WTC11 (cell line): ENCODE results near the gene GIPR. TPM values are rescaled to one million over a fixed set of nuclear protein-coding genes. Genes with fewer than 3 reads are reported as not detected.

Experiments used
- ATAC-seq: fragments of 200-7000 bp; cut with Tn5 transposase; 2 replicates; pipeline ENCODE4 v1.10.0; 2021; ENCODE audit warnings: mild to moderate bottlenecking, moderate library complexity
- CTCF ChIA-PET: fragments of 300-600 bp; sonication (Branson Sonifier 250); formaldehyde crosslinking; loops from one replicate; lab custom pipeline; 2021; ENCODE audit warnings: antibody characterized with exemption; lab: Charles Lee
- POLR2A ChIA-PET: fragments of 350-600 bp; sonication (Branson Sonifier 250); formaldehyde crosslinking; loops from one replicate; lab custom pipeline; 2021; ENCODE audit warnings: antibody characterized with exemption; lab: Charles Lee
- DNase-seq: peaks from one replicate; pipeline ENCODE4 v3.0.0; 2021; ENCODE audit warnings: low spot score
- H3K27ac Mint-ChIP-seq: 2 replicates; pipeline ENCODE4 v1.8.0; 2021; ENCODE audit warnings: mixed read lengths
- H3K27me3 Mint-ChIP-seq: 2 replicates; pipeline ENCODE4 v1.8.0; 2021; ENCODE audit warnings: low read depth, mild to moderate bottlenecking, moderate library complexity, mixed read lengths
- H3K36me3 Mint-ChIP-seq: 2 replicates; pipeline ENCODE4 v1.8.0; 2021; ENCODE audit warnings: mixed read lengths
- H3K4me1 Mint-ChIP-seq: 2 replicates; pipeline ENCODE4 v1.8.0; 2022; ENCODE audit warnings: mixed read lengths
- H3K4me3 Mint-ChIP-seq: 2 replicates; pipeline ENCODE4 v1.8.0; 2021; ENCODE audit warnings: mild to moderate bottlenecking, moderate library complexity, mixed read lengths
- H3K9me3 Mint-ChIP-seq: 2 replicates; pipeline ENCODE4 v1.8.0; 2021; ENCODE audit warnings: mixed read lengths
- AFF4 ChIP-seq: sonication (generic); formaldehyde crosslinking; IDR thresholded peaks from 2 replicates; pipeline ENCODE4 v1.8.1; 2023; ENCODE audit warnings: mild to moderate bottlenecking, missing genetic modification reagents, borderline replicate concordance
- AR ChIP-seq: fragments of 250-450 bp; sonication (Bioruptor Pico); IDR thresholded peaks from 2 replicates; pipeline ENCODE4 v1.9.0; 2021; ENCODE audit warnings: mild to moderate bottlenecking
- CREM ChIP-seq: sonication (generic); formaldehyde crosslinking; IDR thresholded peaks from 2 replicates; pipeline ENCODE4 v1.8.1; 2022; ENCODE audit warnings: mild to moderate bottlenecking, missing genetic modification reagents, moderate library complexity
- E2F4 ChIP-seq: sonication (generic); formaldehyde crosslinking; IDR thresholded peaks from 2 replicates; pipeline ENCODE4 v1.8.1; 2022; ENCODE audit warnings: low read depth, mild to moderate bottlenecking, moderate library complexity, missing genetic modification reagents, borderline replicate concordance
- ELF4 ChIP-seq: sonication (generic); formaldehyde crosslinking; IDR thresholded peaks from 2 replicates; pipeline ENCODE4 v1.8.1; 2022; ENCODE audit warnings: low read depth, mild to moderate bottlenecking, moderate library complexity, missing genetic modification reagents
- EMX1 ChIP-seq: fragments of 250-450 bp; sonication (Bioruptor Pico); IDR thresholded peaks from 2 replicates; pipeline ENCODE4 v1.8.0; 2021; ENCODE audit warnings: mild to moderate bottlenecking
- ESRRA ChIP-seq: sonication (generic); formaldehyde crosslinking; IDR thresholded peaks from 2 replicates; pipeline ENCODE4 v1.8.1; 2022; ENCODE audit warnings: mild to moderate bottlenecking, missing genetic modification reagents, borderline replicate concordance
- FOXK1 ChIP-seq: sonication (generic); formaldehyde crosslinking; IDR thresholded peaks from 2 replicates; pipeline ENCODE4 v1.8.0; 2022; ENCODE audit warnings: mild to moderate bottlenecking, moderate library complexity, missing genetic modification reagents
- GRHL2 ChIP-seq: fragments of 250-450 bp; sonication (Bioruptor Pico); IDR thresholded peaks from 2 replicates; pipeline ENCODE4 v1.8.0; 2022; ENCODE audit warnings: mild to moderate bottlenecking, moderate library complexity; ENCODE audit not compliant: insufficient replicate concordance, severe bottlenecking
- IRF2 ChIP-seq: sonication (generic); formaldehyde crosslinking; IDR thresholded peaks from 2 replicates; pipeline ENCODE4 v1.8.0; 2022; ENCODE audit warnings: low read depth, missing genetic modification reagents, borderline replicate concordance
- MYBL2 ChIP-seq: sonication (generic); formaldehyde crosslinking; IDR thresholded peaks from 2 replicates; pipeline ENCODE4 v1.8.1; 2023; ENCODE audit warnings: mild to moderate bottlenecking, moderate library complexity, missing genetic modification reagents
- PRRX2 ChIP-seq: fragments of 250-450 bp; sonication (Bioruptor Pico); IDR thresholded peaks from 2 replicates; pipeline ENCODE4 v1.8.0; 2021; ENCODE audit warnings: mild to moderate bottlenecking
- RORB ChIP-seq: fragments of 250-450 bp; sonication (Bioruptor Pico); IDR thresholded peaks from 2 replicates; pipeline ENCODE4 v1.9.0; 2021; ENCODE audit warnings: mild to moderate bottlenecking
- TEAD1 ChIP-seq: sonication (generic); formaldehyde crosslinking; IDR thresholded peaks from 2 replicates; pipeline ENCODE4 v1.8.0; 2022; ENCODE audit warnings: mild to moderate bottlenecking, missing genetic modification reagents
- TEAD4 ChIP-seq: sonication (generic); formaldehyde crosslinking; IDR thresholded peaks from 2 replicates; pipeline ENCODE4 v1.8.0; 2022; ENCODE audit warnings: mild to moderate bottlenecking, missing genetic modification reagents
- ZNF121 ChIP-seq: sonication (generic); formaldehyde crosslinking; IDR thresholded peaks from 2 replicates; pipeline ENCODE4 v1.8.0; 2023; ENCODE audit warnings: missing genetic modification reagents
- ZNF219 ChIP-seq: sonication (generic); formaldehyde crosslinking; IDR thresholded peaks from 2 replicates; pipeline ENCODE4 v1.8.0; 2023; ENCODE audit warnings: missing genetic modification reagents, mild to moderate bottlenecking, borderline replicate concordance
- ZNF263 ChIP-seq: sonication (generic); formaldehyde crosslinking; IDR thresholded peaks from 2 replicates; pipeline ENCODE4 v1.8.1; 2022; ENCODE audit warnings: low read depth, mild to moderate bottlenecking, moderate library complexity, missing genetic modification reagents
- ZNF317 ChIP-seq: sonication (generic); formaldehyde crosslinking; IDR thresholded peaks from 2 replicates; pipeline ENCODE4 v1.8.1; 2023; ENCODE audit warnings: low read depth, mild to moderate bottlenecking, moderate library complexity, missing genetic modification reagents, borderline replicate concordance
- ZNF416 ChIP-seq: fragments of 250-450 bp; sonication (Bioruptor Pico); IDR thresholded peaks from 2 replicates; pipeline ENCODE4 v1.9.0; 2021; ENCODE audit warnings: mild to moderate bottlenecking, inconsistent platforms
- total RNA-seq: library from RNA; stranded (reverse); gene quantifications from 3 replicates; pipeline ENCODE4 v1.2.3, GENCODE V29; 2021

The GIPR gene
- total RNA-seq, 1 experiment from 2014 or later = 1.8 TPM

- H3K4me3 Mint-ChIP-seq = peak overlapping the region; percentile 85
- peak overlapping the region; percentile 99 for H3K27ac Mint-ChIP-seq
- CTCF ChIA-PET = interaction anchor here (0.6 to 5.4 kb wide), 30 partner anchors 9 to 245 kb away, joined by 3 to 127 read pairs (median 24); partner anchors contain the start of genes FOSB, GIPR, GPR4 and OPA3
- H3K9me3 Mint-ChIP-seq = no peaks in the 10 kb centered on the region
- ATAC-seq = peak; percentile 0; the same call in 1 of the 2 replicates
- TF ChIP-seq EMX1 (CRISPR knock-in tag) (no peak), GRHL2 (no peak), TEAD4 (CRISPR knock-in tag) (no peak), ELF4 (CRISPR knock-in tag) (no peak), FOXK1 (no peak), ZNF263 (CRISPR knock-in tag) (no peak), IRF2 (CRISPR knock-in tag) (no peak), RORB (CRISPR knock-in tag) (no peak), E2F4 (CRISPR knock-in tag) (no peak), MYBL2 (CRISPR knock-in tag) (no peak), PRRX2 (CRISPR knock-in tag) (no peak), ZNF219 (CRISPR knock-in tag) (no peak), TEAD1 (CRISPR knock-in tag) (no peak), ZNF416 (CRISPR knock-in tag) (no peak), CREM (CRISPR knock-in tag) (no peak), ZNF121 (no peak), AFF4 (CRISPR knock-in tag) (no peak), ZNF317 (CRISPR knock-in tag) (no peak), AR (CRISPR knock-in tag) (no peak), ESRRA (CRISPR knock-in tag) (no peak)
- POLR2A ChIA-PET = interaction anchor here (0.5 to 2.1 kb wide), 9 partner anchors 14 to 154 kb away, joined by 3 to 13 read pairs (median 4); partner anchors contain the start of genes GIPR and QPCTL
- no peaks in the 10 kb centered on the region; the same call in 1 of the 2 replicates for H3K36me3 Mint-ChIP-seq
- H3K27me3 Mint-ChIP-seq = peaks cover 14% of the 10 kb centered on the region
- DNase-seq = peak; percentile 91
- peaks cover 41% of the 10 kb centered on the region for H3K4me1 Mint-ChIP-seq
These were observed 27.2 kb upstream of the GIPR start for GRCh38 chr19:45640849-45641273.
